Midbrain (tissue), 1 donor: ENCODE data around the gene OGA.

Experiments
- DNase-seq: peaks from one replicate; lab custom pipeline; 2025; lab: John Stamatoyannopoulos, UW

OGA gene

GRCh38 chr10:101818119-101818871 lies at the start of gene OGA:
TSS of gene OGA (minus strand) at chr10:101818444. CDS start at chr10:101818022, 422 bp downstream.
- peak; percentile 97 for DNase-seq

GRCh38 chr10:101867931-101868330 lies 49.7 kb upstream of the OGA start:
- DNase-seq = no peak

GRCh38 chr10:101859530-101859929 lies 41.3 kb upstream of the OGA start:
- no peak for DNase-seq

GRCh38 chr10:101858723-101859500 lies 40.7 kb upstream of the OGA start:
- DNase-seq = no peak

GRCh38 chr10:101857802-101858476 lies 39.7 kb upstream of the OGA start:
- DNase-seq = no peak

- no peak for DNase-seq
Measured at GRCh38 chr10:101856626-101857025, 38.4 kb upstream of the OGA start.

- peak; percentile 25 for DNase-seq
Measured at GRCh38 chr10:101851411-101852116, 33.3 kb upstream of the OGA start.

GRCh38 chr10:101850749-101851148 lies 32.5 kb upstream of the OGA start:
- DNase-seq = no peak

- no peak for DNase-seq
Measured at GRCh38 chr10:101848894-101849351, 30.7 kb upstream of the OGA start.

GRCh38 chr10:101848408-101848807 lies 30.2 kb upstream of the OGA start:
- DNase-seq = no peak

GRCh38 chr10:101845893-101846292 lies 27.6 kb upstream of the OGA start:
- DNase-seq = no peak

- DNase-seq = peak; percentile 38
Measured at GRCh38 chr10:101843032-101844021, 25.1 kb upstream of the OGA start, which contains the start of gene KCNIP2. TSS of gene KCNIP2 (minus strand) at chr10:101843800. CDS start at chr10:101843568, 232 bp downstream.

- DNase-seq = no peak
Measured at GRCh38 chr10:101841826-101842225, 23.6 kb upstream of the OGA start.

- peak; percentile 91 for DNase-seq
Measured at GRCh38 chr10:101840741-101841453, 22.7 kb upstream of the OGA start.

GRCh38 chr10:101840102-101840684 lies 21.9 kb upstream of the OGA start:
- peak; percentile 44 for DNase-seq

- DNase-seq = peak; percentile 23
Measured at GRCh38 chr10:101839416-101840063, 21.3 kb upstream of the OGA start.

- DNase-seq = no peak
Measured at GRCh38 chr10:101839002-101839401, 20.8 kb upstream of the OGA start.

- DNase-seq = no peak
Measured at GRCh38 chr10:101838416-101838970, 20.2 kb upstream of the OGA start.

- DNase-seq = no peak
Measured at GRCh38 chr10:101837748-101838147, 19.5 kb upstream of the OGA start.
